GM12874 (cell line): ENCODE results near the gene KCNQ1OT1.

Experiments
- CTCF ChIP-seq: IDR thresholded peaks from 2 replicates; pipeline ENCODE4 v1.5.1; 2011; ENCODE audit warnings: low read depth, mild to moderate bottlenecking, control low read depth, low read length, moderate library complexity; ENCODE audit not compliant: insufficient read depth

The KCNQ1OT1 gene

GRCh38 chr11:2585566-2586086, 114.2 kb downstream of the KCNQ1OT1 start:
- TF ChIP-seq CTCF = no peak

GRCh38 chr11:2584812-2585565, 114.8 kb downstream of the KCNQ1OT1 start:
- no peak for TF ChIP-seq CTCF

- no peak for TF ChIP-seq CTCF
Observed at GRCh38 chr11:2584434-2584811, 115.4 kb downstream of the KCNQ1OT1 start.

GRCh38 chr11:2583605-2583958, 116.2 kb downstream of the KCNQ1OT1 start:
- no peak for TF ChIP-seq CTCF

GRCh38 chr11:2582946-2583604, 116.7 kb downstream of the KCNQ1OT1 start:
- TF ChIP-seq CTCF = no peak

- TF ChIP-seq CTCF = no peak
Observed at GRCh38 chr11:2582351-2582945, 117.3 kb downstream of the KCNQ1OT1 start.

- no peak for TF ChIP-seq CTCF
Observed at GRCh38 chr11:2581931-2582350, 117.9 kb downstream of the KCNQ1OT1 start.
